C4-2B (cell line): Measurements from ENCODE around the gene TNFRSF18.

ENCODE experiments used
- H3K27ac ChIP-seq: fragments of 450-650 bp; 2 replicates; pipeline ENCODE4 v1.5.1; 2017
- CTCF ChIP-seq: fragments of 450-650 bp; conservative IDR thresholded peaks from 2 replicates; pipeline ENCODE4 v1.5.1; 2017; ENCODE audit warnings: mild to moderate bottlenecking
- ZFX ChIP-seq: fragments of 450-650 bp; IDR thresholded peaks from 2 replicates; pipeline ENCODE4 v1.6.1; 2017

TNFRSF18 gene

DNA sequence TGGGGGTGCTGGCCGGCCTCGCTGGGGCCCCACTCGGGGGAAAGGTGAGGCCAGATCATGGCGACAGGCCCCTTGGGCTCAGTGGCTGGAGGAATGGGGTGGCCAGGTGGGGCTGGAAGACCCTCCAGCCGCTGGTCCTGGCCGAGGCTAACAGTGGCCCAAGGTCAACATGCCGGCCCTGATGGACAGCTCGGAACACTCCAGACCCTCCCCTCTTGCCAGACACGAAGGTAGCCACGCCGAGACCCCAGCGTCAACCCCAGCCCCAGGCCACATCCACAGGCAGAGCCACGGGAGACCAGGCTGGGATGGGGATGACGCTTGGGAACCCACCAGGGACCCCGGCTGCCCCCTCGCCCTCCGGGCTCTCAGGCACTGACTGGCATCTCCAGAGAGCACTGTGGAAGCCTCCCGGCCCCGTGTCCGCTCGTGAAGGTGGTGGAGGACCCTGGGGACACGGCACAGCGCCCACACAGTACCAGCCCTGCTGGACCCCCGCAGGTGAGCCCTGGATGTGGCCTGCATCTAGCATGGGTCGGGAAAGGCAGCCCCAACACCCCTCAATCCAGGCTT, 41.0 kb upstream of the TNFRSF18 start:
- H3K27ac ChIP-seq: no peak overlapping the region
- TF ChIP-seq ZFX (no peak), CTCF (no peak)

DNA sequence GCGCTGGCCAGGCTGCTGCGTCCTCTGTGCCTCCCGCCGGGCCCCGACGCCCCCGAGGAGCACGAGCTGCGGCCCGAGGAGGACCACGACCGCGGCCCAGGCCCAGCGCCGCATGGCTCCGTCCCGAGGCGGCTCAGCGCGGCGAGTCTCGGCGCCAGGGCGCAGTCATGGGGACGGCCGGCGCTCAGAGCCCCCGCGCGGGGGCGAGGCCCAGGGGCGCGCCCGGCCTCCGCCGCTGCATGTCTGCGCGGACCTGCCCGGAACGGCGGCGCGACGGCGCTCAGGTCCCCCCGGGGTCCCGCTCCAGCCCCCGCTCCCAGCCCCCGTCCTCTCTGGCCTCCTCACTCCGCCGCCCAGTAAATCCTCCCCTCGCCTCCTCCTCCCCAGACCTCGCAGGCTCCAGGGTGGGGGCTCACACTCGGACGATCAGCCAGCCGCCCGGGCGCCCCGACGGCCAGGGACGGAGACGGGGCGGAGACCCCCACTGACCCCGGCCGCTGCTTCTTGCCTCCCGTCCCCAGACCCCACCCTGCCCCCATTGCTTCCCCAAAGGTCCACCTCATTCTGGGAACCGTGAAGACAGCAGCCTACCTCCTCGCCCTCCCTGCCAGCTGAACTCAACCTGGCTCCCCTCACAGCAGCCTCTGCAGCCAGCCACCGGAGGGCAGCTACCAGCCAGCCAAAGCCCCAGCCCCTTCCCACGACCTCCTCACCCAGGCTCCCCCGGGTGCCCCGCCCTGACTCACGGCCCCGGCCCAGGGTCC, 40.4 kb upstream of the TNFRSF18 start, which contains the start of gene C1QTNF12:
Gene C1QTNF12, minus strand, starts transcription at position 146 of the 764 bp plus-strand sequence. Its CDS starts 32 bp downstream, at position 114.
- no peak for TF ChIP-seq ZFX
- no peak for TF ChIP-seq CTCF

GRCh38 chr1:1245817-1246576, 39.6 kb upstream of the TNFRSF18 start:
- H3K27ac ChIP-seq: no peak overlapping the region
- TF ChIP-seq ZFX (no peak), CTCF (no peak)

More for the DNA sequence above, 40.4 kb upstream of the TNFRSF18 start, which contains the start of gene C1QTNF12:
- H3K27ac ChIP-seq: no peak within 1 kb of the TSS

GRCh38 chr1:1245178-1245816, 38.9 kb upstream of the TNFRSF18 start:
- TF ChIP-seq ZFX: no peak
- TF ChIP-seq CTCF: no peak
- H3K27ac ChIP-seq: no peak overlapping the region

- no peak overlapping the region for H3K27ac ChIP-seq
Observed at GRCh38 chr1:1244192-1244811, 37.9 kb upstream of the TNFRSF18 start.

GRCh38 chr1:1243807-1244191, 37.4 kb upstream of the TNFRSF18 start:
- no peak for TF ChIP-seq CTCF
- TF ChIP-seq ZFX: no peak
- no peak overlapping the region for H3K27ac ChIP-seq

More at GRCh38 chr1:1244192-1244811, 37.9 kb upstream of the TNFRSF18 start:
- TF ChIP-seq ZFX: no peak
- TF ChIP-seq CTCF: no peak
